Central memory CD8-positive, alpha-beta T cell (primary cell): Measurements from ENCODE around the gene PRPF19.

Source experiments
- ATAC-seq: fragments of 150-1000 bp; cut with Tn5 transposase; replicated peaks from 2 replicates; pipeline ENCODE4 v1.10.0; 2022; ENCODE audit warnings: mild to moderate bottlenecking, moderate FRiP score, moderate number of reproducible peaks; ENCODE audit not compliant: poor library complexity, severe bottlenecking; ENCODE audit errors: extremely low read depth
- DNase-seq, 2 donors: peaks; one replicate each; pipeline ENCODE4 v3.0.0; 2021; ENCODE audit warnings: low spot score in 2 of 2
- H3K27ac Mint-ChIP-seq: one replicate; pipeline ENCODE4 v1.8.0; 2022; ENCODE audit warnings: low read depth, mild to moderate bottlenecking, moderate library complexity, mixed read lengths
- H3K27me3 Mint-ChIP-seq: one replicate; pipeline ENCODE4 v1.8.0; 2022; ENCODE audit warnings: mixed read lengths
- H3K36me3 Mint-ChIP-seq: one replicate; pipeline ENCODE4 v1.8.0; 2022; ENCODE audit warnings: mild to moderate bottlenecking, moderate library complexity, mixed read lengths; ENCODE audit not compliant: insufficient read depth
- H3K4me1 Mint-ChIP-seq: one replicate; pipeline ENCODE4 v1.8.0; 2022; ENCODE audit warnings: mixed read lengths
- H3K4me3 Mint-ChIP-seq: one replicate; pipeline ENCODE4 v1.8.0; 2022; ENCODE audit warnings: mild to moderate bottlenecking, moderate library complexity, mixed read lengths
- H3K9me3 Mint-ChIP-seq: one replicate; pipeline ENCODE4 v1.8.0; 2022; ENCODE audit warnings: mixed read lengths

The PRPF19 gene

GRCh38 chr11:60870733-60871377 is 35.5 kb downstream of the PRPF19 start:
- DNase-seq: no peak
- Mint-ChIP-seq H3K4me3 (no peak overlapping the region), H3K27ac (no peak overlapping the region), H3K36me3 (no peaks in the 10 kb centered on the region), H3K27me3 (peaks cover 10% of the 10 kb centered on the region), H3K9me3 (no peaks in the 10 kb centered on the region), H3K4me1 (peaks cover 18% of the 10 kb centered on the region)
- no peak for ATAC-seq

GRCh38 chr11:60870276-60870675 is 36.1 kb downstream of the PRPF19 start:
- H3K27ac Mint-ChIP-seq: no peak overlapping the region
- no peaks in the 10 kb centered on the region for H3K9me3 Mint-ChIP-seq
- no peak overlapping the region for H3K4me3 Mint-ChIP-seq
- DNase-seq: no peak
- H3K4me1 Mint-ChIP-seq: peaks cover 18% of the 10 kb centered on the region
- H3K36me3 Mint-ChIP-seq: no peaks in the 10 kb centered on the region
- H3K27me3 Mint-ChIP-seq: peaks cover 10% of the 10 kb centered on the region
- ATAC-seq: no peak

GRCh38 chr11:60869451-60869825 is 36.9 kb downstream of the PRPF19 start:
- Mint-ChIP-seq H3K27ac (no peak overlapping the region), H3K9me3 (no peaks in the 10 kb centered on the region), H3K27me3 (peaks cover 10% of the 10 kb centered on the region), H3K36me3 (no peaks in the 10 kb centered on the region), H3K4me3 (no peak overlapping the region), H3K4me1 (peaks cover 18% of the 10 kb centered on the region)
- no peak for ATAC-seq
- no peak for DNase-seq

- H3K4me1 Mint-ChIP-seq: peaks cover 18% of the 10 kb centered on the region
- no peak for DNase-seq
Measured at GRCh38 chr11:60868682-60869450, 37.5 kb downstream of the PRPF19 start.

GRCh38 chr11:60867871-60868681 is 38.3 kb downstream of the PRPF19 start:
- no peak for DNase-seq
- no peak overlapping the region for H3K4me3 Mint-ChIP-seq
- H3K9me3 Mint-ChIP-seq: no peaks in the 10 kb centered on the region
- H3K27ac Mint-ChIP-seq: no peak overlapping the region
- H3K36me3 Mint-ChIP-seq: no peaks in the 10 kb centered on the region
- peaks cover 14% of the 10 kb centered on the region for H3K4me1 Mint-ChIP-seq
- H3K27me3 Mint-ChIP-seq: peaks cover 10% of the 10 kb centered on the region
- no peak for ATAC-seq

More at GRCh38 chr11:60868682-60869450, 37.5 kb downstream of the PRPF19 start:
- ATAC-seq: no peak
- Mint-ChIP-seq H3K36me3 (no peaks in the 10 kb centered on the region), H3K4me3 (no peak overlapping the region), H3K9me3 (no peaks in the 10 kb centered on the region), H3K27me3 (peaks cover 10% of the 10 kb centered on the region), H3K27ac (no peak overlapping the region)

- Mint-ChIP-seq H3K9me3 (no peaks in the 10 kb centered on the region), H3K36me3 (no peaks in the 10 kb centered on the region), H3K4me3 (no peak within 1 kb of the TSS), H3K27me3 (peaks cover 10% of the 10 kb centered on the region), H3K4me1 (peaks cover 12% of the 10 kb centered on the region), H3K27ac (no peak within 1 kb of the TSS)
- ATAC-seq (no peak), DNase-seq (no peak)
Measured at GRCh38 chr11:60866911-60867870, 39.2 kb downstream of the PRPF19 start, which contains the start of gene ZP1. Gene ZP1 (plus strand): TSS chr11:60867542. CDS start chr11:60867562, 20 bp downstream.

- Mint-ChIP-seq H3K9me3 (no peaks in the 10 kb centered on the region), H3K4me3 (no peak overlapping the region), H3K27me3 (peaks cover 10% of the 10 kb centered on the region), H3K36me3 (no peaks in the 10 kb centered on the region), H3K4me1 (no peaks in the 10 kb centered on the region), H3K27ac (no peak overlapping the region)
- DNase-seq (no peak), ATAC-seq (no peak)
Measured at GRCh38 chr11:60864856-60865513, 41.4 kb downstream of the PRPF19 start.

GRCh38 chr11:60863550-60864521 is 42.5 kb downstream of the PRPF19 start:
- Mint-ChIP-seq H3K36me3 (no peaks in the 10 kb centered on the region), H3K4me3 (no peak overlapping the region), H3K9me3 (no peaks in the 10 kb centered on the region), H3K27ac (no peak overlapping the region), H3K4me1 (peaks cover 6% of the 10 kb centered on the region), H3K27me3 (no peaks in the 10 kb centered on the region)
- ATAC-seq (no peak), DNase-seq (no peak)

- ATAC-seq (no peak), DNase-seq (no peak)
- Mint-ChIP-seq H3K27me3 (no peaks in the 10 kb centered on the region), H3K36me3 (no peaks in the 10 kb centered on the region), H3K9me3 (no peaks in the 10 kb centered on the region), H3K27ac (peak overlapping the region; percentile 7), H3K4me3 (no peak overlapping the region), H3K4me1 (peaks cover 13% of the 10 kb centered on the region)
Measured at GRCh38 chr11:60862171-60862570, 44.2 kb downstream of the PRPF19 start.

- DNase-seq (no peak), ATAC-seq (no peak)
- peaks cover 13% of the 10 kb centered on the region for H3K4me1 Mint-ChIP-seq
- no peak overlapping the region for H3K27ac Mint-ChIP-seq
- H3K4me3 Mint-ChIP-seq: no peak overlapping the region
- H3K9me3 Mint-ChIP-seq: no peaks in the 10 kb centered on the region
- H3K27me3 Mint-ChIP-seq: no peaks in the 10 kb centered on the region
- H3K36me3 Mint-ChIP-seq: no peaks in the 10 kb centered on the region
Measured at GRCh38 chr11:60860943-60861342, 45.4 kb downstream of the PRPF19 start.
